Measurements from ENCODE around the gene RAPGEF5.

DNA sequence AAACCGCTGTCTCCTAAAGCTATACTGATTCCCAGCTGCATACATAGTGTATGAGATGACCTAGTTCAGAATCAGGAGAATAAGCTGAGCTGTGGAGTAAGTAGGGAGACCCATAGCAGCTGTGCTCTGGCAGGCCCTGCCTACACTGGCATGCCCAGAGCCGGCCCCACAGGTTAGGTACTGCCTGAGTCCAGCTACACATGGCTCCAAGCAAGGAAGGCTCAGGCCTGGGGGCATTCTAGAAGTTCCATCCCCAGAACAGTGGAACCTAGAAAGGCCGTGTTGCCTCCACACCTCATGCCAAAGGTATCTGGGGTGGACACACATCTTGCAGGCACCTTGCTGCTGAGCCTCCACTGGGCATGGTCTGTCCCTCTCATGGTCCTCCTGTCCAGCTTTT lies 215.6 kb downstream of the RAPGEF5 start:
- TF ChIP-seq POLR2A (IDR thresholded peaks at IDR 0.05): no peak
- TF ChIP-seq, protein P1, sequence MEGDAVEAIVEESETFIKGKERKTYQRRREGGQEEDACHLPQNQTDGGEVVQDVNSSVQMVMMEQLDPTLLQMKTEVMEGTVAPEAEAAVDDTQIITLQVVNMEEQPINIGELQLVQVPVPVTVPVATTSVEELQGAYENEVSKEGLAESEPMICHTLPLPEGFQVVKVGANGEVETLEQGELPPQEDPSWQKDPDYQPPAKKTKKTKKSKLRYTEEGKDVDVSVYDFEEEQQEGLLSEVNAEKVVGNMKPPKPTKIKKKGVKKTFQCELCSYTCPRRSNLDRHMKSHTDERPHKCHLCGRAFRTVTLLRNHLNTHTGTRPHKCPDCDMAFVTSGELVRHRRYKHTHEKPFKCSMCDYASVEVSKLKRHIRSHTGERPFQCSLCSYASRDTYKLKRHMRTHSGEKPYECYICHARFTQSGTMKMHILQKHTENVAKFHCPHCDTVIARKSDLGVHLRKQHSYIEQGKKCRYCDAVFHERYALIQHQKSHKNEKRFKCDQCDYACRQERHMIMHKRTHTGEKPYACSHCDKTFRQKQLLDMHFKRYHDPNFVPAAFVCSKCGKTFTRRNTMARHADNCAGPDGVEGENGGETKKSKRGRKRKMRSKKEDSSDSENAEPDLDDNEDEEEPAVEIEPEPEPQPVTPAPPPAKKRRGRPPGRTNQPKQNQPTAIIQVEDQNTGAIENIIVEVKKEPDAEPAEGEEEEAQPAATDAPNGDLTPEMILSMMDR (IDR thresholded peaks at IDR 0.05 in 4 of 5, conservative IDR thresholded peaks at IDR 0.05 in 1 of 5): no peak

Measured in gastrocnemius medialis (tissue), 4 donors.